ENCODE measurements around the gene MYBBP1A.

MYBBP1A gene

DNA sequence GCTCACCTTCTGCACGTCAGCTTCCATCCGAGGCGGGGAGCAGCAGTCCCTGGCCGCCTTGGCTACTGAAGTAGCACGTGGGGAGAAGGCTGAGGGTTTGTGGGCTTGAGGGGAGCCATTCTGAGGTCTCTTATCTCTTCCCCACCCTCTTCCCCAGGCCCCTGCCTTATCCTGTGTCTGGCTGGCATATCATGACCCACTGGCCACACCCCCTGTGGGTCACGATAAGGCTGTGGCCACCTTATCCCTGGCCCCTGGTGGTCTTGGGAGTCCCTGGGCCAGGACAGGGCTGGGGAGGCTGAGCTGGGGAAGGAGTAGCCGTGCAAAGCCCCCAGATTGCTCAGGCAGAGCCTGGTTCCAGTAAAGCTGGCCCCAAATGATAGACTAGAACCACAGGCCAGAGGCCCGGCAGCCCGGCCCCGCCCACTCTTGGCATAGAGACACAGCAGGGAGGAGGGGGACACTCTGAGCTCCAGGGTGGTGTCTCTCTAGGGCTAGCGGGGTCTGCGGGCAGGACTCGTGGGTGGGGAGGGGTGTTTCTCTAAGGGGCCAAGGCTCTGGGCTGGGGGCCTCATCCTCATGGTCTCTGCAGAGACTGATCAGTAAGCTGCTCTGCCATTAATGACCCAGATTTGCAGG, 48.9 kb downstream of the MYBBP1A start:
- peak overlapping the region in 3 of 7 experiments; percentile 2 to 39 (median 33) for H3K4me3 ChIP-seq (ENCODE audit: control insufficient read depth in 1 of 7, extremely low read depth in 1 of 7, insufficient read depth in 4 of 7, low read depth in 2 of 7, low read length in 6 of 7)
- POLR2A ChIA-PET: interaction anchor here (0.6 to 1.5 kb wide), 2 partner anchors 61 to 297 kb away, joined by 3 to 5 read pairs; no protein-coding TSS in a partner anchor
- no peaks in the 10 kb centered on the region for H3K27me3 ChIP-seq (replicated peaks in 2 of 5; ENCODE audit: control insufficient read depth in 4 of 5, insufficient read depth in 5 of 5, low read length in 4 of 5)
- H3K9me3 ChIP-seq (ENCODE audit: control extremely low read depth in 1 of 5, control insufficient read depth in 4 of 5, insufficient read depth in 2 of 5, low read depth in 1 of 5, low read length in 4 of 5): no peaks in the 10 kb centered on the region
- H3K36me3 ChIP-seq (ENCODE audit: control insufficient read depth in 4 of 4, insufficient read depth in 4 of 4, low read length in 3 of 4): peaks cover 0 to 27% (median 2%) of the 10 kb centered on the region in 4 experiments
- H3K27ac ChIP-seq (ENCODE audit: insufficient read depth in 1 of 2, low read depth in 1 of 2, low read length in 2 of 2, poor library complexity in 1 of 2, severe bottlenecking in 2 of 2): no peak overlapping the region
- WGBS (ENCODE audit: insufficient coverage): 11% methylated on average over 8 of the region's 13 CpGs
- DNase-seq: peak; percentile 83 to 93 (median 89)
- H3K4me1 ChIP-seq (ENCODE audit: control extremely low read depth in 1 of 4, control insufficient read depth in 4 of 4, insufficient read depth in 4 of 4, low read length in 3 of 4): peaks cover 9 to 100% (median 98%) of the 10 kb centered on the region in 4 experiments
- CTCF ChIA-PET: interaction anchor here (0.7 to 2.1 kb wide), 4 partner anchors 24 to 34 kb away, joined by 3 to 10 read pairs (median 3); no protein-coding TSS in a partner anchor

DNA sequence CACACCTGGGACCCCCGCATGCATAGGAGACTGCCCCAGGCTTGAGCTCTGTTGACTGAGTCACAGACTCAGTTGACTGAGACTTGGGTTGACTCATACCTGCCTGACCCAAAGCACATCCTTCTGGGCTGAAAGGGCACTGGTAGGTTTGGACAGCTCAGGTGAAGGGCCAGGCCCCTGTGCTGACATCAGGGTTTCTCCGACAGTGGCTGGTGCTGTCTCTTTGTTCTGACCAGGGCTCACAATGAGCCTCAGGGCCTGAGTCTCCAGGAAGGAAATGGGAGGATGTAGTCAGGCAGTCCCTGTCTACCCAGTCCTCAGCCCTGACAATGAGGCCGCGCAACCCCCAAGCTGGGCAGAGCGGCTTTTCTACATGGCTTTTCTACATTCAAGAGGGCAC, 50.0 kb downstream of the MYBBP1A start:
- H3K4me3 ChIP-seq (ENCODE audit: control insufficient read depth in 1 of 7, extremely low read depth in 1 of 7, insufficient read depth in 4 of 7, low read depth in 2 of 7, low read length in 6 of 7): peak overlapping the region in 2 of 7 experiments; percentile 19 to 39
- no peak overlapping the region for H3K27ac ChIP-seq (ENCODE audit: insufficient read depth in 1 of 2, low read depth in 1 of 2, low read length in 2 of 2, poor library complexity in 1 of 2, severe bottlenecking in 2 of 2)
- DNase-seq: no peak
- H3K9me3 ChIP-seq (ENCODE audit: control extremely low read depth in 1 of 5, control insufficient read depth in 4 of 5, insufficient read depth in 2 of 5, low read depth in 1 of 5, low read length in 4 of 5): no peaks in the 10 kb centered on the region
- H3K27me3 ChIP-seq (replicated peaks in 2 of 5; ENCODE audit: control insufficient read depth in 4 of 5, insufficient read depth in 5 of 5, low read length in 4 of 5): no peaks in the 10 kb centered on the region
- peaks cover 0 to 21% (median 2%) of the 10 kb centered on the region in 4 experiments for H3K36me3 ChIP-seq (ENCODE audit: control insufficient read depth in 4 of 4, insufficient read depth in 4 of 4, low read length in 3 of 4)
- POLR2A ChIA-PET: interaction anchor here (1.5 kb wide), 1 partner anchor 60 kb away, joined by 5 read pairs; no protein-coding TSS in a partner anchor
- 72% methylated on average over 4 of the region's 5 CpGs for WGBS (ENCODE audit: insufficient coverage)
- H3K4me1 ChIP-seq (ENCODE audit: control extremely low read depth in 1 of 4, control insufficient read depth in 4 of 4, insufficient read depth in 4 of 4, low read length in 3 of 4): peaks cover 9 to 100% (median 98%) of the 10 kb centered on the region in 4 experiments
- CTCF ChIA-PET: interaction anchor here (0.7 to 2.1 kb wide), 4 partner anchors 24 to 89 kb away, joined by 3 to 10 read pairs (median 3); no protein-coding TSS in a partner anchor

DNA sequence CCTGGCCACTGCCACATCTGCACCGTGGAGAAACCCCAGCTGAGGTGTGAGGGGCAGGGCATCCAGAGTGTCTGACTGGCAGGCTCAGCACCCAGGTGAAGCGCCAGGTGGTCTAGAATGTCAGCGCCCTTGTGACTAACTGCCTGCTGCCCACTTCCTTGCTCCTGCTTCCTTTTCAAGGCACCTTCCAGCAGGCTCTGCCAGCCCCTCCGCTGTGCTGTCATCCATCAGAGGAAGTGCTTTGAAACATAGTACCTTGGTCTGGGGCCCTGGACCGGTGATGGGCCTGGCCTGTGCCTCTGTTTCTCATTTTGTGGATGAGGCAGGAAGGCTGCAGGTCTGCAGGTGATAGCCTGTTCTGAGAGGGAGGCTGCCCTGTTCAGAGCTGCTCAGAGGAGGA, 51.0 kb downstream of the MYBBP1A start:
- peak overlapping the region in 2 of 7 experiments; percentile 10 to 47 for H3K4me3 ChIP-seq (ENCODE audit: control insufficient read depth in 1 of 7, extremely low read depth in 1 of 7, insufficient read depth in 4 of 7, low read depth in 2 of 7, low read length in 6 of 7)
- H3K9me3 ChIP-seq (ENCODE audit: control extremely low read depth in 1 of 5, control insufficient read depth in 4 of 5, insufficient read depth in 2 of 5, low read depth in 1 of 5, low read length in 4 of 5): no peaks in the 10 kb centered on the region
- DNase-seq: peak in 1 of 3 donors; percentile 55
- peaks cover 11 to 100% (median 96%) of the 10 kb centered on the region in 4 experiments for H3K4me1 ChIP-seq (ENCODE audit: control extremely low read depth in 1 of 4, control insufficient read depth in 4 of 4, insufficient read depth in 4 of 4, low read length in 3 of 4)
- no peaks in the 10 kb centered on the region for H3K27me3 ChIP-seq (replicated peaks in 2 of 5; ENCODE audit: control insufficient read depth in 4 of 5, insufficient read depth in 5 of 5, low read length in 4 of 5)
- H3K36me3 ChIP-seq (ENCODE audit: control insufficient read depth in 4 of 4, insufficient read depth in 4 of 4, low read length in 3 of 4): peaks cover 0 to 19% (median 2%) of the 10 kb centered on the region in 4 experiments
- POLR2A ChIA-PET: no interaction called here
- WGBS (ENCODE audit: insufficient coverage): 12% methylated on average over 4 of the region's 5 CpGs
- CTCF ChIA-PET: interaction anchor here (0.6 to 2.1 kb wide), 5 partner anchors 16 to 89 kb away, joined by 3 to 10 read pairs (median 4); no protein-coding TSS in a partner anchor
- peak overlapping the region in 1 of 2 experiments; percentile 75 for H3K27ac ChIP-seq (ENCODE audit: insufficient read depth in 1 of 2, low read depth in 1 of 2, low read length in 2 of 2, poor library complexity in 1 of 2, severe bottlenecking in 2 of 2)

DNA sequence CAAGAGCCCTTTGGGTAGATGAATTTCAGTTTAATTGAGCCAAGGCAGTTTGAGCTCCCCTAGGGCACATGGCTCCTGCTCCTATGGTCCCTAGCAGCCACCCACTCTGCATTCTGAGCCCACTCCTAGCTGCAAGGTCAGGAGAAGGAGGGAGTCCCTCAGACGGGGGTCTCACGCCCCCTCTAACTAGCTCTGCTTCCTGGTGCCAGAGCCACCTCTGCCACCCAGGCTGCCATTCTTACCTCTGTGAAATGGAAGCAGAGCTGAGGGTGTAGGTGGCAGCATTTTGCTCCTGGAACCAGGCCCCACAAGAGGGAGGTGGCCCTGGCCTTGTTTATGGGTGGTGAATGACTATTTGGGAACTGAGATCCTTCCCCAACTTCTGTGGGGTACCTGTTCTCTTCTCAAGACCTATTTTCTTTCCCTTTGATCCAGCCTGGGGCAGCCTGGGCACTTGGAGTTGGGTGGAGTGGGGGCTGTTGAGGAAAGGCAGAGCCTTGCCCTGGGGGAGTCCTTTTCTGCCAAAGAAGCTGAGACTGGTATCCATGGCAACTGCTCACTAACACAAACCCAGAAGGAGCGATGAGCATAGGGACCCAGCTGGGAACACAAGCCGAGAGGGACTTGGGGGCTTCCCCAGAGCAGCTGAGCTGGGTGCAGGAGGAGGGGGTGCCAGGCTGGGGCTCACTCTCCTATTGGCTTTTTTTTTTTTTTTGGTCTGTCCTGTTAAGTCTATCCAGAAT, 51.7 kb downstream of the MYBBP1A start:
- WGBS (ENCODE audit: insufficient coverage): 80% methylated on average over 2 of the region's 4 CpGs
- POLR2A ChIA-PET: interaction anchor here (0.6 to 0.7 kb wide), 2 partner anchors 83 to 95 kb away, joined by 3 to 4 read pairs; no protein-coding TSS in a partner anchor
- Histone ChIP-seq H3K27ac (ENCODE audit: insufficient read depth in 1 of 2, low read depth in 1 of 2, low read length in 2 of 2, poor library complexity in 1 of 2, severe bottlenecking in 2 of 2) (peak overlapping the region; percentile 64 to 75), H3K27me3 (replicated peaks in 2 of 5; ENCODE audit: control insufficient read depth in 4 of 5, insufficient read depth in 5 of 5, low read length in 4 of 5) (no peaks in the 10 kb centered on the region), H3K4me1 (ENCODE audit: control extremely low read depth in 1 of 4, control insufficient read depth in 4 of 4, insufficient read depth in 4 of 4, low read length in 3 of 4) (peaks cover 9 to 95% (median 90%) of the 10 kb centered on the region in 4 experiments), H3K9me3 (ENCODE audit: control extremely low read depth in 1 of 5, control insufficient read depth in 4 of 5, insufficient read depth in 2 of 5, low read depth in 1 of 5, low read length in 4 of 5) (no peaks in the 10 kb centered on the region), H3K36me3 (ENCODE audit: control insufficient read depth in 4 of 4, insufficient read depth in 4 of 4, low read length in 3 of 4) (peaks cover 0 to 19% (median 2%) of the 10 kb centered on the region in 4 experiments), H3K4me3 (ENCODE audit: control insufficient read depth in 1 of 7, extremely low read depth in 1 of 7, insufficient read depth in 4 of 7, low read depth in 2 of 7, low read length in 6 of 7) (peak overlapping the region in 2 of 7 experiments; percentile 10 to 47)
- CTCF ChIA-PET: interaction anchor here (0.6 to 1.6 kb wide), 6 partner anchors 16 to 88 kb away, joined by 3 to 5 read pairs (median 4); no protein-coding TSS in a partner anchor
- DNase-seq: peak in 2 of 3 donors; percentile 74 to 75

DNA sequence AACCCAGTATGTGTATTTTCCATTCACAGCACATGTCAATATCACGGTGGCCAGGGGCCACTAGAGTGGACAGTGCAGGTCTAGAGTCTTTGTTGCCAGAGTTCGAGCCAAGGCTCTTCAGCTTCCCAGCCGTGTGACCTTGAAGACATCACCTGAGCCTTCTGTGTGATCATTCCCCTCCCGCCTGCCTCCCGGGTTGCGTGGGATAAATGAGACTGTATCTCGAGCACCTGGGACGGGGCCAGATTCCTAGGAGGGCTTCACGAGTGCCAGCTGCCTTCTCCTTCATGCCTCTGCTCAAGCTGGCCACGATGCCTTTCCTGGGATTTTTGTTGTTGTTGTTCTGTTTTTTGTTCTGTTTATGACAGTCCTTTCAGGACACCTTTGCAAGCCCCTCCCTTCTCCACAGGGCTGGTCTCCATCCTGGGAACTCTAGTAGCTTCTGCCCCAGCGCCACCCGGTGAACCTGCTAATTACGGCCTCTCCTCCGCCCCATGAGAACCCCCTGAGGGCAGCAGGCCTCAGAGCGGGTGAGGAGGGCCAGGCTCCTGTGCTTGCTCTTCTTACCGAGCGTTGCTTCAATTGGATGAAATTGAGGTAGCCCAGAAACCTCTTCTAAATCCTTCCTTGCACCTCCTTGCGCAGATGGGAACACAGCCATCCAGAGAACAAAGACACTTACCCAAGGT, 52.6 kb downstream of the MYBBP1A start:
- Histone ChIP-seq H3K9me3 (ENCODE audit: control extremely low read depth in 1 of 5, control insufficient read depth in 4 of 5, insufficient read depth in 2 of 5, low read depth in 1 of 5, low read length in 4 of 5) (no peaks in the 10 kb centered on the region), H3K27me3 (replicated peaks in 2 of 5; ENCODE audit: control insufficient read depth in 4 of 5, insufficient read depth in 5 of 5, low read length in 4 of 5) (no peaks in the 10 kb centered on the region), H3K36me3 (ENCODE audit: control insufficient read depth in 4 of 4, insufficient read depth in 4 of 4, low read length in 3 of 4) (peaks cover 0 to 19% (median 2%) of the 10 kb centered on the region in 4 experiments), H3K27ac (ENCODE audit: insufficient read depth in 1 of 2, low read depth in 1 of 2, low read length in 2 of 2, poor library complexity in 1 of 2, severe bottlenecking in 2 of 2) (peak overlapping the region in 1 of 2 experiments; percentile 75), H3K4me1 (ENCODE audit: control extremely low read depth in 1 of 4, control insufficient read depth in 4 of 4, insufficient read depth in 4 of 4, low read length in 3 of 4) (peaks cover 9 to 94% (median 87%) of the 10 kb centered on the region in 4 experiments), H3K4me3 (ENCODE audit: control insufficient read depth in 1 of 7, extremely low read depth in 1 of 7, insufficient read depth in 4 of 7, low read depth in 2 of 7, low read length in 6 of 7) (peak overlapping the region in 1 of 7 experiments; percentile 10)
- WGBS (ENCODE audit: insufficient coverage): 97% methylated on average over 14 of the region's 18 CpGs
- ChIA-PET POLR2A (interaction anchor here (0.7 kb wide), 1 partner anchor 82 kb away, joined by 3 read pairs; no protein-coding TSS in a partner anchor), CTCF (interaction anchor here (1.6 to 4.3 kb wide), 2 partner anchors 21 to 82 kb away, joined by 5 to 24 read pairs; no protein-coding TSS in a partner anchor)
- DNase-seq: no peak

DNA sequence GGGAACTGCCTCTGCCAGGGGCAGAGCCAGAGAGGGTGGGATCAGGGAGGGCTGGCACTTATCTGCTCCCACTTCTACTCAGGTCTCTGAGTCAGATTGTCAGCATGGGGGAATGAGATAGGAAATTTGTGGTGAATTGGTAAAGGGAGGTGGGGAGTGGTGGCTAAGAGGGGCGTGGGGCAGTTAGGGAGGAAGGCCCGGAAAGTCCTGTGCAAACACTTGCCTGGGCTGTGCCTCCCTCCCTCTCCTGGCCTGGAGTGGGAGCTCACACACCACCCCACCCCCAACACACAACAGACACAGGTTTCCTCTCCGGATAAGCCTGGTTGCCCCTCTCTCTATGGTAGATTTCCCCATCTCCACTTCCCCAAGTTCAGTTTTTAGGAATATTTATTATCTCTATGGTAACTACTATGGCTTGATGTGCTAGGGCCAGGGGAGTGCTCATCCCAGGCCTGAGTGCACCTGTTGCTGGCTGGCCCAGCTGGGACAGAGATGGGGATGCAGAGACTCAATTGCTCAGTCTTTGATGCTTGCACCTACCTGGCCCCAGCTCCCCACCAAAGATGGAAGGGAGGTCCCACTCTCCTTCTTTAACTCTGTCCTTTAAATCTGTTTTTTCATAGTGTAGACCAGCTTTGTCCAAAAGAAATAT, 53.8 kb downstream of the MYBBP1A start:
- Histone ChIP-seq H3K27me3 (replicated peaks in 2 of 5; ENCODE audit: control insufficient read depth in 4 of 5, insufficient read depth in 5 of 5, low read length in 4 of 5) (no peaks in the 10 kb centered on the region), H3K9me3 (ENCODE audit: control extremely low read depth in 1 of 5, control insufficient read depth in 4 of 5, insufficient read depth in 2 of 5, low read depth in 1 of 5, low read length in 4 of 5) (no peaks in the 10 kb centered on the region), H3K4me3 (ENCODE audit: control insufficient read depth in 1 of 7, extremely low read depth in 1 of 7, insufficient read depth in 4 of 7, low read depth in 2 of 7, low read length in 6 of 7) (peak overlapping the region in 6 of 7 experiments; percentile 41 to 89 (median 78)), H3K27ac (ENCODE audit: insufficient read depth in 1 of 2, low read depth in 1 of 2, low read length in 2 of 2, poor library complexity in 1 of 2, severe bottlenecking in 2 of 2) (peak overlapping the region; percentile 75 to 79), H3K4me1 (ENCODE audit: control extremely low read depth in 1 of 4, control insufficient read depth in 4 of 4, insufficient read depth in 4 of 4, low read length in 3 of 4) (peaks cover 9 to 82% (median 75%) of the 10 kb centered on the region in 4 experiments), H3K36me3 (ENCODE audit: control insufficient read depth in 4 of 4, insufficient read depth in 4 of 4, low read length in 3 of 4) (peaks cover 0 to 19% (median 2%) of the 10 kb centered on the region in 4 experiments)
- CTCF ChIA-PET: interaction anchor here (0.6 to 4.3 kb wide), 11 partner anchors 8 to 81 kb away, joined by 3 to 24 read pairs (median 6); partner anchors contain the start of gene SPNS3
- POLR2A ChIA-PET: interaction anchor here (0.8 to 1.9 kb wide), 4 partner anchors 15 to 64 kb away, joined by 3 to 5 read pairs (median 4); no protein-coding TSS in a partner anchor
- WGBS (ENCODE audit: insufficient coverage): no CpG with 5 or more reads among the region's 3 CpGs
- DNase-seq: peak; percentile 83 to 93 (median 88)

Measured in common myeloid progenitor, CD34-positive (primary cell).